Colonic mucosa (tissue), 4 donors: ENCODE results near the gene SMIM34. TPM values are rescaled to one million over a fixed set of nuclear protein-coding genes. Genes with fewer than 3 reads are reported as not detected.
"Not testable (repeated sequence)": the region's sequence is repeated elsewhere in the genome, so short reads cannot be mapped to it uniquely, and the experiment has no call there.

Experiments
- DNase-seq: peaks from one replicate; pipeline ENCODE4 v3.0.0-alpha.2; 2020
- H3K27ac ChIP-seq: fragments of 200-600 bp; one replicate; pipeline ENCODE4 v1.8.0; 2021
- H3K27me3 ChIP-seq: fragments of 200-600 bp; one replicate; pipeline ENCODE4 v1.8.0; 2021
- H3K36me3 ChIP-seq: fragments of 200-600 bp; one replicate; pipeline ENCODE4 v1.8.0; 2021
- H3K4me1 ChIP-seq: fragments of 200-600 bp; one replicate; pipeline ENCODE4 v1.8.0; 2021; ENCODE audit warnings: mild to moderate bottlenecking
- H3K4me3 ChIP-seq: fragments of 200-600 bp; one replicate; pipeline ENCODE4 v1.8.0; 2021
- H3K9ac ChIP-seq, 2 donors: one replicate each; pipeline ENCODE4 v1.7.0; 2013; ENCODE audit warnings: control low read depth in 2 of 2, low read depth in 2 of 2, low read length in 2 of 2
- H3K9me3 ChIP-seq: fragments of 200-600 bp; one replicate; pipeline ENCODE4 v1.8.0; 2021
- intact Hi-C: fragments of 100-400 bp; cut with DNase I; formaldehyde crosslinking; loops from one replicate; pipeline ENCODE4 v1.14.1; 2022
- total RNA-seq, 2 donors: library from RNA; stranded (reverse); fragmentation: NEBNext Ultra II Directional in 1 of 2; extraction: Animal tissue kit (Norgen Biotek cat#: 25700) in 1 of 2; gene quantifications; one replicate each; pipeline ENCODE4 v1.2.1, GENCODE V29; 2021
- donor health status: healthy.
- donor health status: DM: no; HTN: no; CAD: no.
- donor health status: DM: no; HTN: no; CAD: no.

Gene SMIM34
- not detected for total RNA-seq

GRCh38 chr21:34423805-34424204 lies at the start of gene SMIM34:
SMIM34 (minus strand) TSS chr21:34423951; CDS start chr21:34423839, 112 bp downstream.
- H3K4me1 ChIP-seq, H3K36me3 ChIP-seq, H3K27me3 ChIP-seq, H3K9me3 ChIP-seq, H3K4me3 ChIP-seq, DNase-seq, H3K27ac ChIP-seq, intact Hi-C loops, H3K9ac ChIP-seq: not testable (repeated sequence)

GRCh38 chr21:34467333-34467732 lies 43.6 kb upstream of the SMIM34 start:
- intact Hi-C loops, H3K9ac ChIP-seq, DNase-seq, H3K27me3 ChIP-seq, H3K36me3 ChIP-seq, H3K4me3 ChIP-seq, H3K9me3 ChIP-seq, H3K4me1 ChIP-seq, H3K27ac ChIP-seq: not testable (repeated sequence)

GRCh38 chr21:34459426-34459825 lies 35.7 kb upstream of the SMIM34 start:
- H3K27ac ChIP-seq, H3K27me3 ChIP-seq, intact Hi-C loops, DNase-seq, H3K9ac ChIP-seq, H3K36me3 ChIP-seq, H3K4me1 ChIP-seq, H3K4me3 ChIP-seq, H3K9me3 ChIP-seq: not testable (repeated sequence)

GRCh38 chr21:34458266-34458665 lies 34.5 kb upstream of the SMIM34 start:
- H3K4me3 ChIP-seq, intact Hi-C loops, DNase-seq: not testable (repeated sequence)

GRCh38 chr21:34456180-34456579 lies 32.4 kb upstream of the SMIM34 start:
- intact Hi-C loops, H3K27ac ChIP-seq, H3K36me3 ChIP-seq, H3K4me3 ChIP-seq, H3K4me1 ChIP-seq, DNase-seq, H3K9ac ChIP-seq, H3K9me3 ChIP-seq, H3K27me3 ChIP-seq: not testable (repeated sequence)

More at GRCh38 chr21:34458266-34458665, 34.5 kb upstream of the SMIM34 start:
- H3K27me3 ChIP-seq, H3K4me1 ChIP-seq, H3K27ac ChIP-seq, H3K36me3 ChIP-seq, H3K9me3 ChIP-seq, H3K9ac ChIP-seq: not testable (repeated sequence)

- intact Hi-C loops = not testable (repeated sequence)
These were observed 31.9 kb upstream of the SMIM34 start for GRCh38 chr21:34455628-34456027.

GRCh38 chr21:34447018-34447417 lies 23.3 kb upstream of the SMIM34 start:
- DNase-seq, intact Hi-C loops, H3K27ac ChIP-seq: not testable (repeated sequence)

More at GRCh38 chr21:34455628-34456027, 31.9 kb upstream of the SMIM34 start:
- H3K9ac ChIP-seq, H3K4me1 ChIP-seq, H3K4me3 ChIP-seq, H3K27me3 ChIP-seq, DNase-seq, H3K36me3 ChIP-seq, H3K27ac ChIP-seq, H3K9me3 ChIP-seq: not testable (repeated sequence)

GRCh38 chr21:34443486-34443885 lies 19.7 kb upstream of the SMIM34 start:
- intact Hi-C loops, H3K27ac ChIP-seq, H3K36me3 ChIP-seq: not testable (repeated sequence)

More at GRCh38 chr21:34447018-34447417, 23.3 kb upstream of the SMIM34 start:
- H3K9me3 ChIP-seq, H3K4me1 ChIP-seq, H3K4me3 ChIP-seq, H3K9ac ChIP-seq, H3K36me3 ChIP-seq, H3K27me3 ChIP-seq: not testable (repeated sequence)

GRCh38 chr21:34429710-34430109 lies 6.0 kb upstream of the SMIM34 start:
- intact Hi-C loops, DNase-seq, H3K4me1 ChIP-seq, H3K9me3 ChIP-seq, H3K9ac ChIP-seq, H3K27me3 ChIP-seq, H3K27ac ChIP-seq, H3K36me3 ChIP-seq, H3K4me3 ChIP-seq: not testable (repeated sequence)

More at GRCh38 chr21:34443486-34443885, 19.7 kb upstream of the SMIM34 start:
- not testable (repeated sequence) for H3K9ac ChIP-seq, H3K4me1 ChIP-seq, H3K9me3 ChIP-seq, H3K27me3 ChIP-seq, DNase-seq, H3K4me3 ChIP-seq

GRCh38 chr21:34428441-34428840 lies 4.7 kb upstream of the SMIM34 start:
- H3K27me3 ChIP-seq, H3K36me3 ChIP-seq, intact Hi-C loops, H3K27ac ChIP-seq, H3K4me1 ChIP-seq, H3K4me3 ChIP-seq, H3K9ac ChIP-seq, DNase-seq, H3K9me3 ChIP-seq: not testable (repeated sequence)

GRCh38 chr21:34427339-34427738 lies 3.6 kb upstream of the SMIM34 start:
- H3K9me3 ChIP-seq, H3K4me3 ChIP-seq, intact Hi-C loops, H3K27ac ChIP-seq, H3K9ac ChIP-seq, H3K36me3 ChIP-seq, H3K4me1 ChIP-seq, DNase-seq, H3K27me3 ChIP-seq: not testable (repeated sequence)

- intact Hi-C loops, H3K9me3 ChIP-seq, H3K4me1 ChIP-seq, H3K27me3 ChIP-seq, H3K9ac ChIP-seq, H3K36me3 ChIP-seq, H3K27ac ChIP-seq, DNase-seq, H3K4me3 ChIP-seq: not testable (repeated sequence)
These were observed 6.2 kb downstream of the SMIM34 start for GRCh38 chr21:34417448-34418077.

- H3K4me1 ChIP-seq, DNase-seq, H3K9me3 ChIP-seq, H3K36me3 ChIP-seq, intact Hi-C loops, H3K4me3 ChIP-seq, H3K27me3 ChIP-seq, H3K9ac ChIP-seq, H3K27ac ChIP-seq: not testable (repeated sequence)
These were observed 16.5 kb downstream of the SMIM34 start for GRCh38 chr21:34407294-34407693.

GRCh38 chr21:34406676-34407075 lies 17.1 kb downstream of the SMIM34 start:
- H3K9me3 ChIP-seq, H3K9ac ChIP-seq, DNase-seq, H3K4me1 ChIP-seq, H3K27me3 ChIP-seq, H3K4me3 ChIP-seq, intact Hi-C loops, H3K27ac ChIP-seq, H3K36me3 ChIP-seq: not testable (repeated sequence)
